H9 (cell line): ENCODE data around the gene IKBKG. TPM values are rescaled to one million over a fixed set of nuclear protein-coding genes. Genes with fewer than 3 reads are reported as not detected.
"Not testable (repeated sequence)": the region's sequence is repeated elsewhere in the genome, so short reads cannot be mapped to it uniquely, and the experiment has no call there.

ENCODE experiments used
- DNase-seq: peaks from one replicate; pipeline ENCODE4 v3.0.0-alpha.2; 2017
- H2AFZ ChIP-seq: one replicate; pipeline ENCODE4 v1.6.1; 2013; ENCODE audit warnings: mild to moderate bottlenecking, low read length, control low read depth, moderate library complexity
- H2AK5ac ChIP-seq: 2 replicates; pipeline ENCODE4 v1.6.1; 2013; ENCODE audit warnings: low read length, control low read depth, mixed read lengths; ENCODE audit not compliant: insufficient read length
- H2BK120ac ChIP-seq: one replicate; pipeline ENCODE4 v1.6.1; 2013; ENCODE audit warnings: low read depth, mild to moderate bottlenecking, low read length, control low read depth, inconsistent platforms; ENCODE audit not compliant: poor library complexity, severe bottlenecking
- H2BK12ac ChIP-seq: 2 replicates; pipeline ENCODE4 v1.6.1; 2013; ENCODE audit warnings: low read length, control low read depth, mixed read lengths, low read depth; ENCODE audit not compliant: insufficient read length
- H2BK15ac ChIP-seq: 2 replicates; pipeline ENCODE4 v1.6.1; 2013; ENCODE audit warnings: low read depth, low read length, control low read depth
- H2BK20ac ChIP-seq: one replicate; pipeline ENCODE4 v1.6.1; 2013; ENCODE audit warnings: low read depth, mild to moderate bottlenecking, low read length, control low read depth, inconsistent platforms; ENCODE audit not compliant: poor library complexity, severe bottlenecking
- H2BK5ac ChIP-seq: 2 replicates; pipeline ENCODE4 v1.6.1; 2013; ENCODE audit warnings: low read length, control low read depth, mixed read lengths; ENCODE audit not compliant: insufficient read length
- H3K14ac ChIP-seq: 2 replicates; pipeline ENCODE4 v1.6.1; 2013; ENCODE audit warnings: low read length, control low read depth; ENCODE audit not compliant: insufficient read depth
- H3K18ac ChIP-seq: 2 replicates; pipeline ENCODE4 v1.6.1; 2013; ENCODE audit warnings: low read depth, mild to moderate bottlenecking, mixed read lengths, low read length, control low read depth; ENCODE audit not compliant: insufficient read length
- H3K23ac ChIP-seq: 2 replicates; pipeline ENCODE4 v1.6.1; 2013; ENCODE audit warnings: low read length, control low read depth, mixed read lengths, low read depth; ENCODE audit not compliant: insufficient read length
- H3K23me2 ChIP-seq: 2 replicates; pipeline ENCODE4 v1.6.1; 2013; ENCODE audit warnings: low read depth, mild to moderate bottlenecking, mixed read lengths, low read length, control low read depth; ENCODE audit not compliant: insufficient read length, poor library complexity, severe bottlenecking
- H3K27ac ChIP-seq: 2 replicates; pipeline ENCODE4 v1.5.1; 2013; ENCODE audit warnings: low read length, control low read depth, mixed read lengths, low read depth; ENCODE audit not compliant: insufficient read length
- H3K27me3 ChIP-seq: 2 replicates; pipeline ENCODE4 v1.6.1; 2013; ENCODE audit warnings: low read length, control low read depth, inconsistent platforms; ENCODE audit not compliant: insufficient read depth
- H3K4ac ChIP-seq: 2 replicates; pipeline ENCODE4 v1.6.1; 2013; ENCODE audit warnings: low read depth, mild to moderate bottlenecking, control low read depth, inconsistent platforms, low read length, moderate library complexity
- H3K4me1 ChIP-seq: 2 replicates; pipeline ENCODE4 v1.6.1; 2013; ENCODE audit warnings: low read length, control low read depth, inconsistent platforms; ENCODE audit not compliant: insufficient read depth
- H3K4me2 ChIP-seq: 2 replicates; pipeline ENCODE4 v1.6.1; 2013; ENCODE audit warnings: low read length, control low read depth, mixed read lengths; ENCODE audit not compliant: insufficient read length, insufficient read depth
- H3K56ac ChIP-seq: 2 replicates; pipeline ENCODE4 v1.6.1; 2013; ENCODE audit warnings: low read depth, mild to moderate bottlenecking, mixed read lengths, low read length, control low read depth; ENCODE audit not compliant: insufficient read length
- H3K79me1 ChIP-seq: 2 replicates; pipeline ENCODE4 v1.6.1; 2013; ENCODE audit warnings: low read depth, mild to moderate bottlenecking, moderate library complexity, low read length, control low read depth, inconsistent platforms; ENCODE audit not compliant: insufficient read depth, poor library complexity, severe bottlenecking
- H3K79me2 ChIP-seq: 2 replicates; pipeline ENCODE4 v1.6.1; 2013; ENCODE audit warnings: low read length, control low read depth, inconsistent platforms; ENCODE audit not compliant: insufficient read depth
- H3K9ac ChIP-seq: 2 replicates; pipeline ENCODE4 v1.6.1; 2013; ENCODE audit warnings: low read length, control low read depth, mixed read lengths; ENCODE audit not compliant: insufficient read length; ENCODE audit errors: extremely low read depth
- H3K9me3 ChIP-seq: one replicate; pipeline ENCODE4 v1.6.1; 2013; ENCODE audit warnings: low read depth, low read length, inconsistent platforms; ENCODE audit not compliant: control insufficient read depth
- H3T11ph ChIP-seq: one replicate; pipeline ENCODE4 v1.6.1; 2013; ENCODE audit warnings: mild to moderate bottlenecking, low read length, control low read depth, inconsistent platforms
- H4K20me1 ChIP-seq: one replicate; pipeline ENCODE4 v1.6.1; 2013; ENCODE audit not compliant: control insufficient read depth, insufficient read length, insufficient read depth
- H4K5ac ChIP-seq: 2 replicates; pipeline ENCODE4 v1.6.1; 2013; ENCODE audit warnings: low read depth, mild to moderate bottlenecking, mixed read lengths, low read length, control low read depth; ENCODE audit not compliant: insufficient read length
- H4K8ac ChIP-seq: replicated peaks from 2 replicates; pipeline ENCODE4 v1.6.1; 2013; ENCODE audit warnings: low read length, control low read depth, mixed read lengths, low read depth; ENCODE audit not compliant: insufficient read length
- H4K91ac ChIP-seq: 2 replicates; pipeline ENCODE4 v1.6.1; 2013; ENCODE audit warnings: low read depth, mild to moderate bottlenecking, moderate library complexity, mixed read lengths, low read length, control low read depth; ENCODE audit not compliant: insufficient read length
- H3K27ac Mint-ChIP-seq, 3 experiments: 2 replicates in 2 of 3; 3 replicates in 1 of 3; pipeline ENCODE4 v1.8.0; 2020 to 2021; ENCODE audit warnings: mixed read lengths in 3 of 3, mild to moderate bottlenecking in 1 of 3, moderate library complexity in 1 of 3
- H3K27me3 Mint-ChIP-seq: 2 replicates; pipeline ENCODE4 v1.8.0; 2021; ENCODE audit warnings: low read depth, mild to moderate bottlenecking, moderate library complexity, mixed read lengths
- H3K36me3 Mint-ChIP-seq, 3 experiments: 2 replicates in 2 of 3; 3 replicates in 1 of 3; pipeline ENCODE4 v1.8.0; 2020 to 2021; ENCODE audit warnings: low read depth in 3 of 3, mixed read lengths in 3 of 3; ENCODE audit not compliant: insufficient read depth in 1 of 3
- H3K4me1 Mint-ChIP-seq, 2 experiments: 2 replicates each; pipeline ENCODE4 v1.8.0; 2020; ENCODE audit warnings: mixed read lengths in 2 of 2
- H3K4me3 Mint-ChIP-seq, 2 experiments: 2 replicates in 1 of 2; 3 replicates in 1 of 2; pipeline ENCODE4 v1.8.0; 2020 to 2021; ENCODE audit warnings: mild to moderate bottlenecking in 2 of 2, mixed read lengths in 2 of 2, moderate library complexity in 1 of 2
- H3K9me3 Mint-ChIP-seq, 2 experiments: 2 replicates in 1 of 2; 3 replicates in 1 of 2; pipeline ENCODE4 v1.8.0; 2020; ENCODE audit warnings: mild to moderate bottlenecking in 2 of 2, mixed read lengths in 2 of 2, moderate library complexity in 1 of 2
- WGBS: extraction: QIAGEN DNeasy Blood & Tissue Kit; methylation state at CpG from one replicate; pipeline ENCODE4 v1.1.7; 2013; ENCODE audit warnings: missing lambda C conversion rate, low lambda C conversion rate, mixed read lengths; ENCODE audit not compliant: insufficient read length; ENCODE audit errors: extremely low coverage; 5-methylcytosine and 5-hydroxymethylcytosine counted together
- total RNA-seq: library from RNA; stranded (reverse); gene quantifications from 2 replicates; pipeline ENCODE4 v1.2.1, GENCODE V29; 2021

IKBKG gene
- total RNA-seq, 1 experiment from 2014 or later = 17.8 TPM

DNA sequence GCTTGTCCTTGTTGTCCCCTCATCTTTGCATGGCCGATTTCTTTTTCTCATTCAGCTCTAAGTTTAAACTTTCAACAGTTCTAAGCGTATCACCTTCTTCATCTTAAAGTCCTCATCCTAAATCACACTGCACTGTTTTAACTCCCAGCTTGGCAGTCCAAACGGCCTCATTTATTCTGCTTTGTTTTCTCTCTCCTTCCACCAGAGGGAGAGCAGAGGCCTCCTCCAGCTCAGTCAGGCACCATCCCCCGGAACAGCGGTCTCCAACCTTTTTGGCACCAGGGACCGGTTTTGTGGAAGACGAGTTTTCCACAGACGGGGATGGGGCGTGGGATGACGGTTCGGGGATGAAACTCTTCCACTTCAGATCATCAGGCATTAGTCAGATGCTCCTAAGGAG lies 22.9 kb downstream of the IKBKG start:
- not testable (repeated sequence) for H2BK12ac ChIP-seq, H3K14ac ChIP-seq

DNA sequence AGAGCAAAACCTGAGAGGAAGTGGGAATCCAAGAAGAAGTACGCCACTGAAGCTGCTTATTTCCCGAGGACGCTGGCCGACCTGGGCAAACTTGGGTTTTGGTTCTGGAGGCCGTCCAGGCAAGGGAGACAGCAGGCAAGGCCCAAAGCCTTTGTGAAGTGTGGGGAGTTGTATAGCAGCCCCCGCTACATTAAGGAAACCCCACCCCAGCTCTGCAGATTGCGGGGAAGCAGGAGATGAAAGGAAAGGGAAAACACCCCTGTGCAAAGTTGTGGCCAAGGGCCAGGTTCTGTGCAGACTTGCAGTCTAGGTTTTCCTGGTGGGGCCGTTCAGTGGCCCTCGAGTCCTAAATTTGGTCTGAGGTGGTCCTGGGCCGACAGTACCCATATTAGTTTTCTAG lies 25.6 kb downstream of the IKBKG start:
- H4K8ac ChIP-seq, H3K4me1 Mint-ChIP-seq, H3K36me3 Mint-ChIP-seq, H3T11ph ChIP-seq, H2BK15ac ChIP-seq, H3K18ac ChIP-seq, H3K23me2 ChIP-seq, H3K4me3 Mint-ChIP-seq, H4K91ac ChIP-seq, H3K56ac ChIP-seq, H2BK120ac ChIP-seq, H3K9me3 Mint-ChIP-seq, H3K4ac ChIP-seq, H3K23ac ChIP-seq, H4K5ac ChIP-seq, H3K27ac ChIP-seq, H3K4me2 ChIP-seq, H3K27ac Mint-ChIP-seq, H3K9me3 ChIP-seq, H2BK20ac ChIP-seq, H4K20me1 ChIP-seq, H3K4me1 ChIP-seq, H3K79me1 ChIP-seq, H3K9ac ChIP-seq, H2BK12ac ChIP-seq, H2AK5ac ChIP-seq, DNase-seq, H2BK5ac ChIP-seq, H3K79me2 ChIP-seq, H2AFZ ChIP-seq, H3K14ac ChIP-seq, H3K27me3 Mint-ChIP-seq, H3K27me3 ChIP-seq: not testable (repeated sequence)
- WGBS = no CpG with 5 or more reads among the region's 10 CpGs

More for the DNA sequence above, 22.9 kb downstream of the IKBKG start:
- H3K27me3 Mint-ChIP-seq, H3K23ac ChIP-seq, H3K4me1 Mint-ChIP-seq, H3K9ac ChIP-seq, H3K56ac ChIP-seq, H2AFZ ChIP-seq, H3K4me3 Mint-ChIP-seq, H3K79me1 ChIP-seq, H3K4me1 ChIP-seq, H3K79me2 ChIP-seq, H2BK120ac ChIP-seq, H4K20me1 ChIP-seq, H3K18ac ChIP-seq, H2AK5ac ChIP-seq, H3K27me3 ChIP-seq, H4K8ac ChIP-seq, H3K4ac ChIP-seq, H4K5ac ChIP-seq, H2BK5ac ChIP-seq, DNase-seq, H3K9me3 Mint-ChIP-seq, H3K23me2 ChIP-seq, H2BK20ac ChIP-seq, H4K91ac ChIP-seq, H3K4me2 ChIP-seq, H3K27ac Mint-ChIP-seq, H3K27ac ChIP-seq, H2BK15ac ChIP-seq, H3T11ph ChIP-seq, H3K9me3 ChIP-seq, H3K36me3 Mint-ChIP-seq: not testable (repeated sequence)
- WGBS = no CpG with 5 or more reads among the region's 11 CpGs
